ENCODE results near the gene ANKRD34B.

ANKRD34B gene

DNA sequence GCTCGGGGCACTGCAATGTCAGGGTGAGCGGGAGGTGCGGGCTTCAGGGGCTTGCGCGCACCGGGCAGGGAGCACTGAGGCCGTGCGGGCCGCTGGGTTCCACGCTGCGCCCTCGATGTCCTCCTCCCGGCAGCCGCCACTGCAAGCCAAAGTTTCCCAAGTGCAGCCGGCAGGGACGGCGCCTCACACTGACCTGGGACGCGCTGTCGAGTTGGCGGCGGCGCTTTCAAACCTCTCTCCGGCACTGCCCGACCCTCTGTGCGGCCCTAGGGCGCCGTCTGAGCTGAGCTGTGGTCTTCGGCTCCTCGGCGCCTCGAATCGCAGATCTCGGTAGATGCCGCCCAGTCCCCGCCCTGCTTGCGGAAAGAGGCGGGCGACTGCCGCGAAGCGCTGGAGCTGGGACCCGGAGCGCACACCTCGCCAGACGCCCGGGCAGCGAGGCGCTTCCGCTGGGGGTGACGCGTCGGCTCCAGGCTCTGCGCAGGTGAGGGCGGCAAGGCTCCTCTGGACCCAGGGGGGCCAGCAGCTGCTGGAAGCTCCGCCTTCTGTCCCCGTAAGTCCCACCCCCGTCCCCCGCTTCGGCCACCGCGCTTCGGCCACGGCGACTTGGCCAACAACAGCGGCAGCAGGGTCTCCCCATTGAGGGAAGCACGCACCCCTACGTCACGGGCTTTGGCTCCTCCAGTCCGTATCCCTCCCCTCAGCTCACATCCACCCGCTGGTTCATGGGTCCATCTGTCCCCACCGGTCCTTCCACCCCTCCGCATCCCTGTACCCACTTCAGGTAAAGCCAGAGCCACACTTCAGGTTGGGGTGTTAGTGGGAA, at the start of gene ANKRD34B:
Gene ANKRD34B (minus strand): TSS at position 320 of the 826 bp plus-strand sequence. CDS start 10,261 bp downstream, outside the sequence.
- H3K36me3 ChIP-seq (ENCODE audit: insufficient read depth, low read length) = no peaks in the 10 kb centered on the region
- no peaks in the 10 kb centered on the region for H3K4me1 ChIP-seq (ENCODE audit: insufficient read depth, low read length)
- peak within 1 kb of the TSS; percentile 60 for H3K9ac ChIP-seq (ENCODE audit: low read depth, low read length)
- no peaks in the 10 kb centered on the region for H3K9me3 ChIP-seq (ENCODE audit: control insufficient read depth, insufficient read depth, low read length)

DNA sequence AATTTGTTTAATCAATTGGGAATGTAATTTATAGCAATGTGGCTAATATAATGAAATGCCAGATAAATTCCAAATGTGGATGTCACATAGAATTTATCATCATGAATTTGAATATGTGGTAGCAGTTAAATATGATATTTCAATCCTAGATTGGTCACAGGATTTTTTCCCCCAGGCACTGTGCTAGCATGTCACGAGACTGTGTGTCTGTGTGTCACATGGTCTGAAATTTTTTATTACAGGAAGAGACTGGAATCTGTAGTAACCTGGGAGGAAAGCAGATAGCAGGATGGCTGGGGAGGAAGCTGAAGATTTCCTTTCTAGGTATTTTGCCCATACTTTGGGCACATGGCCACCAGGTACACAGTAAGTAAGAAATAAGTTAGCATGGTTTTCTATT, 49.0 kb upstream of the ANKRD34B start:
- Histone ChIP-seq H3K9ac (ENCODE audit: low read depth, low read length) (no peak overlapping the region), H3K4me1 (ENCODE audit: insufficient read depth, low read length) (no peaks in the 10 kb centered on the region), H3K9me3 (ENCODE audit: control insufficient read depth, insufficient read depth, low read length) (no peaks in the 10 kb centered on the region), H3K36me3 (ENCODE audit: insufficient read depth, low read length) (no peaks in the 10 kb centered on the region)

DNA sequence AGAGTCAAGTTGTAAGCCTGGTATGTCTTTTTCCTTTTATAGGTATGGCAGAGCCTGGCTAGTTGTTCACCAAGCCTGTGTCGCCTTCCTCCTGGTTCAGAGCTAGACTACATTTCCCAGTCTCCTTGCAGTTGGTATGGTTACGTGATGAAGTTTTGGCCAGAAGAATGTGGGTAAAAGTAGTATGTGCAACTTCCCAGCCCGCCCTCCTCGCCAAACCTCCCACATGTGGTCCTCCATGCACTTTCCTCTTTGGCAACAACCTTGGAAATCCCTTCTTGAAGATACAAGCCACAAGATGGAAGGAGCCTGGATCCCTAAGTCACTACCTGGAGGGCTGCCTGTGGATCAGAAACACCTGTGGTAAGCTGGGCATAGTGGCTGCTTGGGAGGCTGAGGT, 48.4 kb upstream of the ANKRD34B start:
- Histone ChIP-seq H3K9ac (ENCODE audit: low read depth, low read length) (no peak overlapping the region), H3K9me3 (ENCODE audit: control insufficient read depth, insufficient read depth, low read length) (no peaks in the 10 kb centered on the region), H3K4me1 (ENCODE audit: insufficient read depth, low read length) (no peaks in the 10 kb centered on the region), H3K36me3 (ENCODE audit: insufficient read depth, low read length) (no peaks in the 10 kb centered on the region)

DNA sequence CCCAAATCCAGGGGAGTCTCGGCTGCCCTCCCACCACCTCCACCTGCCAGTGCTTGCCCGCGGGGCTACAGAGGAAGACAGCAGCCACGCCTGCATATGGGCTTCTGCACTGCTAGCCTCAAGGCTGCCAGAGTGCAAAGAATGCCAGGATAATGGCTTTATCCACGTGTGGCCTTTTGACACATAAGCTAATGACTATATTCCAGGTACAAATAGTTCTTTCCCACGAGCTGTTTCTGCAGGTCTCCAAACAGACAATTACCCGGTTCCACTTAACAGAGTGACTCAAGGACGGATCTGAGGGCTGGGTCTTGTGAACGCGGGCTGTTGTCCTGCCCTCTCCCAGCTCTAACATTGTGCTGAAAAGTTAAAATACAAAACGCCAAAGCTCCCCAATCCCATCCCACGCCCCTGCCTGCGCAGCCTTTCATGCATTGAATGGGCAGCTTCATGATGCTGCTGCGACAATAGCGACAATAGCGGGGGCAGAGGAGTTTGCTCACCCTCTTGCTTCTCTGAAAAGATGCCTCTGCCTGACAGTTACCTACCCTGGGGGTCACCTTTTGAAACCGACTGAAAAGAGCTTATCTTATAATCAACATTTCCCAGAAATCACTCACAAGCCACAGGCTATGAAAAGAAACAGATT, 45.3 kb upstream of the ANKRD34B start:
- Histone ChIP-seq H3K9ac (ENCODE audit: low read depth, low read length) (no peak overlapping the region), H3K9me3 (ENCODE audit: control insufficient read depth, insufficient read depth, low read length) (no peaks in the 10 kb centered on the region), H3K36me3 (ENCODE audit: insufficient read depth, low read length) (no peaks in the 10 kb centered on the region), H3K4me1 (ENCODE audit: insufficient read depth, low read length) (no peaks in the 10 kb centered on the region)

DNA sequence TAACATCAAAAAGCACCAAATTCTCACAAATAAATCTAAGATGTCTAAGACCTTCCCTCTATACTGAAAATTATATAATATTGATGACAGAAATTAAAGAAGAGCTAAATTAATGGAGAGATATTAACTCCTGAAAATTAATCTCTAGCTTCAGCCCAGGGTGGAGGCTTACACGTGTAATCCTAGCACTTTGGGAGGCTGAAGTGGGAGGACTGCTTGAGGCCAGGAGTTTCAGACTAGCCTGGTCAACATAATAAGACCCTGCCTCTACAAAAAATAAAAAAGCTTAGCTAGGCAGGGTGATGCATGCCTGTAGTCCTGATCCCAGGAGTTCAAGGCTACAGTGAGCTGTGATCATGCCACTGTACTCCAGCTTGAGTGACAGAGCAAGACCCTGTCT, 39.6 kb upstream of the ANKRD34B start:
- Histone ChIP-seq H3K9me3 (ENCODE audit: control insufficient read depth, insufficient read depth, low read length) (no peaks in the 10 kb centered on the region), H3K9ac (ENCODE audit: low read depth, low read length) (no peak overlapping the region), H3K36me3 (ENCODE audit: insufficient read depth, low read length) (no peaks in the 10 kb centered on the region), H3K4me1 (ENCODE audit: insufficient read depth, low read length) (no peaks in the 10 kb centered on the region)

DNA sequence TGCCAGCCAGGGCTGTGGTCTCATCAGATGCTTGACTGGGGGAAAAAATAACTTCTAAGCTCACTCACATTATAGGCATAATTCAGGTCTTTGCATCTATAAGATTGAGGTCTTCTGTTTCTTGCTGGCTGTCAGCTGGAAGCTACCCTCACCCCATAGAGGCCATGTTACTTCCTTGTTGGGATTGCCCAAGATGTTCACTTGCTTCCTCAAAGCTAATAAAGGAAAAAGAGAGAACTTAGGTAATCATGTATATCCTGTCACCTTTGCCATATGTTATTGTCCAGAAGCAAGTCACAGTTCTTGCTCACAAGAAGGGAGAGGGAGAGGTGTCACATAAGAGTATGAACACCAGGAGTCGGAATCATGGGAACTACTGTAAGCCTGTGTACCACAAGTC, 38.7 kb upstream of the ANKRD34B start:
- H3K9ac ChIP-seq (ENCODE audit: low read depth, low read length) = no peak overlapping the region
- H3K4me1 ChIP-seq (ENCODE audit: insufficient read depth, low read length) = no peaks in the 10 kb centered on the region
- H3K36me3 ChIP-seq (ENCODE audit: insufficient read depth, low read length) = no peaks in the 10 kb centered on the region
- H3K9me3 ChIP-seq (ENCODE audit: control insufficient read depth, insufficient read depth, low read length) = no peaks in the 10 kb centered on the region

DNA sequence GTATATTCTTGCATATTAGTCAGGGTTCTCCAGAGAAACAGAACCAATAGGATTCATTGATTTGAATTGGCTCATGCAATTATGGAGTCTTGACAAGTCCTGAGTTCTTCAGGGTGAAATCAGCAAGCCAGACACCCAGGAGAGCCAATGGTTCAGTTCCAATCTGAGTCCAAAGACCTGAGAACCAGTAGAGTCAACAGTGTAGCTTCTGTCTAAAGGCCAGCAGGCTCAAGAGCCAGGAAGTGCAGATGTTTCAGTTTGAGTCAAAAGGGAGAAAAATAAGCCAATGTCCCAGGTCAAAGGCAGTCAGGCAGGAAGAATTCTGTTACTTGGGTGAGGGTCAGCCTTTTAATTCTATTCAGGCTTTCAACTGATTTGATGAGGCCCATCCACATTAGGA, 37.8 kb upstream of the ANKRD34B start:
- Histone ChIP-seq H3K4me1 (ENCODE audit: insufficient read depth, low read length) (no peaks in the 10 kb centered on the region), H3K36me3 (ENCODE audit: insufficient read depth, low read length) (no peaks in the 10 kb centered on the region), H3K9ac (ENCODE audit: low read depth, low read length) (no peak overlapping the region), H3K9me3 (ENCODE audit: control insufficient read depth, insufficient read depth, low read length) (no peaks in the 10 kb centered on the region)

DNA sequence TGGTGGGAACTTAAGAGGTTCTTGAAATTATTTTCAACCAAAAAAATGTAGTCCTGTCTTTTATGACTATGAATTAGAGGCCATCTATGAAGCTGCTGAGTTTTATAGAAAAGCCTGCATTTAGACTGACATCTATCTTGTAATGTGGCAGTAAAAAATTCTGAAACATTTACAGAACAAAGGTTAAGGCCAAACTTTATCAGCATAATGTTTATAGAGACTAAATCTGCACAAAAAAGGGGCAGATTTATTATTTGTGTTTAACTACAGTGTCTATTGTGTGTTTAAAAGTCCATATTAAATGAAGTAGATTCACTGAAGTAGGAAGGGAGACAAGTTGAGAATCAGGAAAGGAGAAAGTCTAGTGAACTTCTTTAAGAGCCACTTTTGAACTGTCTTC, 37.3 kb upstream of the ANKRD34B start:
- Histone ChIP-seq H3K36me3 (ENCODE audit: insufficient read depth, low read length) (no peaks in the 10 kb centered on the region), H3K9ac (ENCODE audit: low read depth, low read length) (no peak overlapping the region), H3K9me3 (ENCODE audit: control insufficient read depth, insufficient read depth, low read length) (no peaks in the 10 kb centered on the region), H3K4me1 (ENCODE audit: insufficient read depth, low read length) (no peaks in the 10 kb centered on the region)

DNA sequence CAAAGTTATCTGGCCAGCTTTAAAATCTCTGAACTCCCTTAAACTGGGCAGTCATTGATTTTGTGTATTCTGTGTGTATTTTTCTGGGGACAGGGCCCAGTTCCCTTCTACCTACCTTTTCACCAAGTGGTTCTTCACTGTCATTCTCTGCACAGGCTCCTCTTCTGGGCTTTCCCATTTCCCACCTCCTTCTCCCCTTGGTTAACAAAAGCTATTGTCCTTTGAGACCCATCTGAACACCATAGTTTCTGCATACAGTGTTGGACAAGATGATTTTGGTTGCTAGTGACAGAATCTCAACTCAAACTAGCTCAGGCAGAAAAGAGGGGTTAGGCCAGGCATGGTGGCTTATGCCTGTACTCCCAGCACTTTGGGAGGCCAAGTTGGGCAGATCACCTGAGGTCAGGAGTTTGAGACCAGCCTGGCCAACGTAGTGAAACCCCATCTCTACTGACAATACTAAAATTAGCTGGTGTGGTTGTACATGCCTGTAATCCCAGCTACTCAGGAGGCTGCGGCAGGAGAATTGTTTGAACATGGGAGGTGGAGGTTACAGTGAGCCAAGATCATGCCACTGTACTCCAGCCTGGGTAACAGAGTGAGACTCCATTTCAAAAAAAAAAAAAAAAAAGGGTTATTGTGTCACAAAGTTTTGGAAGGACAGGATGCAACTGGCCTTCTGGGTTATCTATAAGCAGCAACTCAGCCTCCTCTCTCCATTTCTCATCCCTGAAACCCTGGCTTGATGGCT, 31.0 kb upstream of the ANKRD34B start:
- no peak overlapping the region for H3K9ac ChIP-seq (ENCODE audit: low read depth, low read length)
- H3K9me3 ChIP-seq (ENCODE audit: control insufficient read depth, insufficient read depth, low read length) = no peaks in the 10 kb centered on the region
- no peaks in the 10 kb centered on the region for H3K36me3 ChIP-seq (ENCODE audit: insufficient read depth, low read length)
- no peaks in the 10 kb centered on the region for H3K4me1 ChIP-seq (ENCODE audit: insufficient read depth, low read length)

DNA sequence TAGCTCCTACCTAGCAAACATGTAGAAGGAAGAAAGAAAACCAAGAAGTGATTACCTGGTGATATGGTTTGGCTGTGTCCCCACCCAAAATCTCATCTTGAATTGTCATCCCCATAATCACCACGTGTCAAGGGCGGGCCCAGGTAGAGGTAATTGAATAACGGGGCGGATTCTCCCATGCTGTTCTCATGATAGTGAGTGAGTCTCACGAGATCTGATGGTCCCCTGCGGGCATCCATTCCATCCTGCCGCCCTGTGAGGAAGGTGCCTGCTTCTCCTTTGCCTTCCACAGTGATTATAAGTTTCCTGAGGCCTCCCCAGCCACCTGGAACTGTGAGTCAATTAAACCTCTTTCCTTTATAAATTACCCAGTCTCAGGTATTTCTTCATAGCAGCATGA, 27.4 kb upstream of the ANKRD34B start:
- no peaks in the 10 kb centered on the region for H3K36me3 ChIP-seq (ENCODE audit: insufficient read depth, low read length)
- no peak overlapping the region for H3K9ac ChIP-seq (ENCODE audit: low read depth, low read length)
- H3K4me1 ChIP-seq (ENCODE audit: insufficient read depth, low read length) = no peaks in the 10 kb centered on the region
- H3K9me3 ChIP-seq (ENCODE audit: control insufficient read depth, insufficient read depth, low read length) = no peaks in the 10 kb centered on the region

DNA sequence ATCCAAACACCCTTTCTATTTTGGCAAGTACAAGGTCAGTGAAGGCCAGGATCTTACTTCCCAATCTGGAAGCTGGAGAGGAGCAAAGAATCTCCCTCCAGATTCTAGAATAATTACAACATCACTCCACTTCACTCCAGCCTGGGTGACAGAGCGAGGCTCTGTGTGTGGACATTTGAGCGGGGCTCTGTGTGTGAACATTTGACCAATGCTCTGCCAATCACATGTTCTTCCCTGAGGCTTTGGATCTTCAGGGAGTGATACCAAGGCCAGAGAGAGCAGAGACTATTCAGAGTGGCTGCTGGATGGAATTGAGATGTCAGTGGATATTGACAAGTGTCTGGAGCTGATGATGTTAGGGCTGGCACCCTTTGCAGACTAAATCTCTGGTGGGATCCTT, 24.7 kb upstream of the ANKRD34B start:
- no peaks in the 10 kb centered on the region for H3K4me1 ChIP-seq (ENCODE audit: insufficient read depth, low read length)
- H3K36me3 ChIP-seq (ENCODE audit: insufficient read depth, low read length) = no peaks in the 10 kb centered on the region
- H3K9me3 ChIP-seq (ENCODE audit: control insufficient read depth, insufficient read depth, low read length) = no peaks in the 10 kb centered on the region
- no peak overlapping the region for H3K9ac ChIP-seq (ENCODE audit: low read depth, low read length)

DNA sequence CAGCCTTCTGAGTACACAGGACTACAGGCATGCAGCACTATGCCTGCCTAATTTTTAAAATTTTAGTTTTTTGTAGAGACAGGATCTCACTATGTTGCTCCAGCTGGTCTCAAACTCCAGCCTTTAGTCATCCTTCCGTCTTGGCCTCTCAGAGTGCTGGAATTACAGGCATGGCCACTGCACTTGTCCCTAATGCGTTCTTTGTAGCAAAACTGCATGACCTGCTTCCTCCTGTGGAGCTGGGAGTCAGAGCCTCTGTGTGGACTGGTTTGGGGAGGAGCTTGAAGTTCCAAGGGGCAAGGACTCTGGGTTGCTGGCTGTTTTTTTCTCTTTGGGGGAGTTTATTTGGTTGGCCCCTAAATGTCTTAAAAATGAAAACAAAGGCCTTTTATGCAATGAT, 22.7 kb upstream of the ANKRD34B start:
- Histone ChIP-seq H3K36me3 (ENCODE audit: insufficient read depth, low read length) (no peaks in the 10 kb centered on the region), H3K9ac (ENCODE audit: low read depth, low read length) (no peak overlapping the region), H3K4me1 (ENCODE audit: insufficient read depth, low read length) (no peaks in the 10 kb centered on the region), H3K9me3 (ENCODE audit: control insufficient read depth, insufficient read depth, low read length) (no peaks in the 10 kb centered on the region)

DNA sequence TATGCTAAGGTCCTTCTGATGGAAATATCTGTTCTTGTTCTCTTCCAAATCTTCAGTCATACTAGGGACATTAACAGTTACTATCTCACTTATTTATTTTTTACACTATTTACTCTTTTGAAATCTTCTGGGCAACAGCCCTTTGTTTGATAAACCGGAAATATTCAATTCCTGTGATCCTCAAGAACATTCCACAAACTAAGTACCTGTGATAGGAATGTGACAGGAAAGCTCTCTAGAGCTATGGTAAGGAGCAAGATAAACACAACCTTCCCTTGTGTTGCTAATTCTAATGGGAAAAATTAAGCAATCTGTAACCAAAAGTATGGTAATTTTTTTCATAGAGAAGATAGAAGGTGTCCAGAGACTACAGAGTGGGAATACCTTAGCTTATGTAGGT, 22.0 kb upstream of the ANKRD34B start:
- Histone ChIP-seq H3K4me1 (ENCODE audit: insufficient read depth, low read length) (no peaks in the 10 kb centered on the region), H3K9ac (ENCODE audit: low read depth, low read length) (no peak overlapping the region), H3K9me3 (ENCODE audit: control insufficient read depth, insufficient read depth, low read length) (no peaks in the 10 kb centered on the region), H3K36me3 (ENCODE audit: insufficient read depth, low read length) (no peaks in the 10 kb centered on the region)

DNA sequence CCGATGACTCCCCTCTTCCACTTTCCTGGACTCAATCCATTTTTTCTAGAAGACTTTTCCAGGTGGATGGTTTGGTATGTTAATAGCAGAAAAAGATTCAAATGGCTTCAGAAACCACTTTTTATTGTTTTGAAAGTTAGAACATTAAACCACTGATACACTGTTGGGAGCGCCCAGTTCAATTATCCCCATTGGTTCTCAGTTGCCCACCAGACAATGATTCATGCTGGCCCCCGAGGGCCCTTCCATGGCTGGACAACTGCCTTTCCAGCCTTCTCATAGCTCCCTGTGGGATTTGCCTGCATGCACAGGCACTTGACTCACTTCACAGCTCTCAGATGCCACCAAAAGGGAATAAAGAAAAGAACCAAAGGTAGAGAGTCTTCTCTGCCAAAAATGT, 21.3 kb upstream of the ANKRD34B start:
- Histone ChIP-seq H3K9ac (ENCODE audit: low read depth, low read length) (no peak overlapping the region), H3K36me3 (ENCODE audit: insufficient read depth, low read length) (no peaks in the 10 kb centered on the region), H3K4me1 (ENCODE audit: insufficient read depth, low read length) (no peaks in the 10 kb centered on the region), H3K9me3 (ENCODE audit: control insufficient read depth, insufficient read depth, low read length) (no peaks in the 10 kb centered on the region)

DNA sequence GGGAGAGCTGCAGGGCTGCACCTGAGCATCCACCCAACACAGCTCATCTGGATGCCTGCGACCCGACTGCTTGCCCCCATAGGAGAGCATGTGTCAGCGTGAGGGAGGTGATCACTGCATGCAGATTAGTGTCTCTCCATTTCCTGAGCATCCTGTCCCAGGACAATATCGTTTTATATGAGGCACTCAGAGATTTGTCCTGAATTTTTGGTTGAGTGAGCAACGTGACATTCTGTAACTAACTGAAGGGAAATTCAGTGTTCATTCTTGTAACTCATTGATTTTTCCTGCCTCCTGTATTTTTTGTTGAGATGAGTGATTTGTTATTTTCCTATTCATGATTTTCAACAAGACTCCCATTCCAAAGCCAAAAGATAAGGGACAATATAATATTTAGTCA, 20.7 kb upstream of the ANKRD34B start:
- H3K9ac ChIP-seq (ENCODE audit: low read depth, low read length) = no peak overlapping the region
- H3K9me3 ChIP-seq (ENCODE audit: control insufficient read depth, insufficient read depth, low read length) = no peaks in the 10 kb centered on the region
- no peaks in the 10 kb centered on the region for H3K36me3 ChIP-seq (ENCODE audit: insufficient read depth, low read length)
- no peaks in the 10 kb centered on the region for H3K4me1 ChIP-seq (ENCODE audit: insufficient read depth, low read length)
